NCI-H524 treated with DMSO at 0.1 percent for 48 hours (cell line): Measurements from ENCODE around the gene IL37.

Source experiments
- DNase-seq: peaks from one replicate; lab custom pipeline; 2025; lab: John Stamatoyannopoulos, UW

IL37 gene

DNA sequence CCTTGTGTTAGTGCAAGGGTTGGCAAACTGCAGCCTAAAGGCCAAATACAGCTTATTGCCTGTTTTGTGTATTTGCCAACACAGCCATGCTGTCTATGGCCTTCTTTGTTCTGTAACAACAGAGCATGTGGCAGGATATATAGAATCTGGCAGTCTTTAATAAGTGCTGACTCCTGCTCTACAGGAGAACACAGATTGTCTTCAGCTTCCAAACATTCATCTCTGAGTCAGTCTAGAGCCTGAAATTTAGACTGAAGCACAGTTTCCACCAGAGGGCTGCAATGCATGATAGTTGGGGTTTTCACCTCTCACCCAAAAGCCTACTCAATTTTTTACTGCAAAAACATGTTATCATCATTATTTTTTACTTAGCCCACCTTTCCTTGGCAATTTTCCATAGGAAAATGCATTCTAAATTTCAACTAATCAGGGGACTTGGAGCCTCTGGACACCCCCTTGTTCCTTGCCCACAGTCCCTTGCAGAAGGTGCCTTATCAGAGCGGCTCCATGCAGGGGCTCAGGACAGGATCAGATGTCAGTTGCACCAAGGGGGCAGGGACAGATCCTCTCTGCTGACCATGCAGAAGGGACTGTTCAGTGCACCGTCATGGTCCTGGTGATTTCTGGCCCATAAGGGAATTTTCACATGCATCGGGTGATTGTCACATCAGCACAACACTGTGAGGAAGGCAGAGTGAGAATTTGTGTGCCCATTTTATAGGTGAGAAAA is 12.4 kb downstream of the IL37 start:
- no peak for DNase-seq

DNA sequence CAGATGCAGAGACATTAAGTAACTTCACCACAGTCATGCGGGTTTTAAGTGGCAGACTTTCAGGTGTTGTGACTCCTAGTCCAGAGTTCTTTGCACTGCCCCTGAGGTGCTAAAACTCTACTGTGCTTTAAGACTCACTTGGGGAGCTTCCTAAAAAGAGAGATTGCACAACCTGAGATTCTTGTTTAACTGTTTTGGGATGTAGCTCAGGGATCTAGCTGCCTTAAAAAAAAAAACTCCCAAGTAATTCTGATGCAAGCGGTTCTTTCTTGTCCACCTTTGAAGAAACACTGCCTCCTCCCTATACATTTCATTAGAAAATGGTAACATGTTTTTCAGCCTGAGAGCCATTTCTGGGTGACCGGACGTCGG is 13.0 kb downstream of the IL37 start:
- DNase-seq, result no peak

DNA sequence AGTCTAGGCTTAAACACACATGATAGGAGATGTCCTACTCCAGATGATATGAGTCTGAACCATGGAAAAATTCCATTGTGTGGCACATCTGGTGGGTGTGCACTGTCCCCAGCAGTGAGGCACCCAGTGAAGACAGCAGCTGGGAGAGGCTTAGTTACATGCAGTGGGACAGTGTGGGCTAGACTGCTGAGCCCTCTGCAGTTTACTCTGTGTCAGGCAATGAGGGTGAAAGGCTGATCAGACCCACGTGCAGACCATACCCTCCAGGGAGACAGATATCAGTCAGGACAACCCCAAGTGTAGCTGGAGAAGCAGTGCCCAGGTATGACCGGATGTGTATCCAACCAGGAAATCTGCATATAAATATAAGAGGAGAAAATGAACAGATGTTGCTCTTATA is 13.4 kb downstream of the IL37 start:
- DNase-seq, result no peak

DNA sequence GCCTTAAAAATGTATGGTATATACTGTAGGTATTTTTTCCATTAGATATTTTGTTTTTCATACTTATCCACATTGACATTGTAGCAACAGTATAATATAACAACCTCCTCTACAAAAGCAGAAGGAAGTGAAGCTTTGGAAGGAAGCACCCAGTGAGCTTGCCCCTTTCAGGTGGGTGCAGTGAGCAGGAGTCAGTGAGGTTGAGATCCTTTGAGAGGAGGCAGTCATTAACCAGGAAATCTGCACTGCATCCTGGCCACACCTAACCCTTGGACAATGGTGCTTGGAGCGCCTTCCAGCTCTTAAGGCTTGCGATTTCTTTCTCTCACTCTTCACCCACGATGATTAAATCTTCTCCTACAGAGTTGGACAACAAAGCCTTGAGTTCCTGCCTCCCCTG is 13.9 kb downstream of the IL37 start:
- no peak for DNase-seq

DNA sequence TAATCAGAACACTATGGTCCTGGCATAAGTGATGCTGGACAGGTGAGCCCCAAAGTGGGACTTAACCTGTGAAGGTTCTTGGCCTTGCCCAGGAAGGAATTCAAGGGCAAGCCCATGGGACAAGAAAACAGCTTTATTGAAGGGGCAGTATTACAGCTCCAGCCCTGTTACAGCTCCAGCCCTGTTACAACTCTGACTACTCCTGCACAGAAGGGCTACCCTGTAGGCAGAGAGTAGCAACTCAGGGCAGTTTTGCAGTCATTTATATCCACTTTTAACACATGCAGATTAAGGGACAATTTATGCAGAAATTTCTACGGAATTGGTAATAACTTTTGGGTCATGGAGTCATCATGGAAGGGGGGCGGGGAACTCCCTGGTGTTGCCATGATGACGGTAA is 15.7 kb downstream of the IL37 start:
- DNase-seq, result no peak

DNA sequence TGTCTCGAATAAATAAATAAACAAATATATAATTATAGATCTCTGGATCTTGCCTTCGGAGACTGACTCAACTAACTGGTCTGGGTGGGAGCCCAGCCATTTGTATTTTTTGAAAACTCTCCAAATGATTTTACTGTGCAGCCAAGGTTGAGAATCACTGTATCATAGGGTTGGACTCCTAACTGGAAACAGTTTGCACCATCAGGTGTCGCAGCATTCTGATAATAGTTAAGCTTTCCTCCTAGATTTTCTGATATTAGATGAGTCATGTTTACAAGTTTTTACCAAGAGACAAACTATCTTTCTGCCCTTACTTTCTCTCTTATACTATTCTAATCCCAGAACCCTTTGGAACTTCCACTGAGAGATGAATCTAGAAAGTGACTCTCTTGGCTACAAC is 16.8 kb downstream of the IL37 start:
- no peak for DNase-seq

DNA sequence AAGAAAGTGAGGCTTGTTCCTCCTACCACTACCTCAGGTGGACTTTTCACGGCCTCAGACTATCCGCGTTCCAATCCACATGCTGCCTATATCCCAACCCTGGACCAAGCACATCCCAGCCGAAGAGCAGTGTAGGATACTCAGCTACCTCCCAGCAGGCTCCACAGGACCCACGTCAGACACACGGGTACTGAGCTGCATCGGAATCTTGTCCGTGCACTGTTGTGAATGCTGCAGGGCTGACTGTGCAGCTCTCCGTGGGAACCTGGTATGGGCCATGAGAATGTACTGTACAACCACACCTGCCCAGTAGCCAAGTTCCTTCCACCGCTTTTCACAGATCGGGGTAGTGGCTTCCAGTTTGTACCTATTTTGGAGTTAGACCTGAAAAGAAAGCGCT is 22.3 kb downstream of the IL37 start:
- no peak for DNase-seq

DNA sequence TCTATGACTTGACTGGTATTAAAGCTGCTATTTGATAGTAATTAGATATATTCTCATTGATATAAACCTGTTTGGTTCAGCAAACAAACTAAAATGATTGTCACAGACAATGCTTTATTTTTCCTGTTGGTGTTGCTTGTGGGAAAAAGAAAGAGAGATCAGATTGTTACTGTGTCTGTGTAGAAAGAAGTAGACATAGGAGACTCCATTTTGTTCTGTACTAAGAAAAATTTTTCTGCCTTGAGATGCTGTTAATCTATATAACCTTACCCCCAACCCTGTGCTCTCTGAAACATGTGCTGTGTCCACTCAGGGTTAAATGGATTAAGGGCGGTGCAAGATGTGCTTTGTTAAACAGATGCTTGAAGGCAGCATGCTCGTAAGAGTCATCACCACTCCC is 23.2 kb downstream of the IL37 start:
- peak; percentile 22 for DNase-seq

DNA sequence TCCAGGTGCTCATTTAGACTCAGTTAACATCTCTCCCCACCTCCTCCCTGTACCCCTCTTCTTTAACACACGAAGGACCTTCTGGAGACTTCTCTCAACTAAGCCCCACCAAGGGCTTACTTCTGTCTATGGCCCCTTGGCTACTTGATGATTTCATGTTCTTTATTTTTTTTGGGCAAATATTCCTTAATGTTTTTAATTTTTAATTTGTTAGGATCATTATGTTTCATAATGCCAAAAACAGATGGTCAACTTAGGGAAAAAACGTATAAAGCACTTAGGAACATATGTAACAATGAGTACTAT is 25.9 kb downstream of the IL37 start:
- no peak for DNase-seq

DNA sequence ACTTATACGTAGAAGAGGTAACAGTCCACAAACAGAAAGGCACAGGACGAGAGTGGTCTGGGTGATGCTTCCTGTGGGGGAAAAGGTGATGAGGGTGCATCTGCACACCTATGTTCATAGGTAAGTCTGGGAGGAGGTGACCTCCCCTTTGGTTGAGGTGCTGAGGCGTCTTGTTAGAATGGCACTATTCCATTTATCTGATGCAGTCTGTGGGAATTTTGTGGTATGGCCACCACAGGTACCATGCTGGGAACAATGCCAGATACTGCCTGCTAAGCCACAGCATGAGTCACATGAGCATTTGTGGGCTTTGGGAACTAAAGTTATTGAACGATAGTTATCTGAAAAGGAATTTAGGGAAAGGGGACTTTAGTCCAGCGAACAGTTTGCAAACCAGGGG is 27.9 kb downstream of the IL37 start:
- no peak for DNase-seq

DNA sequence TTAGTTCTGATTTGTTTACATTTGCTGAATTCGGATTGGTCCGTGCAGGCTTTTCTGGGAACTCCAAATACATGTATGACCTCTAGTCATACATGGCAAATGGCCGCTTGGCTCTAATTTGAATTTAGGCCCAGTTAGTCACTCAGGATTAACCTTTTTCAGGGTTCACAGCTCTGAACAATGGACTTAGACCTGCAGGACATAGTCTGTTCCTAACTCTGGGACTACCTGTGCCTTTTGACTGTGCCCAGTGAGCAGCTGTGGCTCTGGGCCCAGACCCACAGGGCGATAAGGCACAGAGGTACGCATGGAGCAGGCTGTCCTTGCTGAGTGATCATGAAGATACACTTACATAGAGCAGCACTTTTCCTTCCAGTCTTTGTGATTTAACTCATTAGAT is 28.5 kb downstream of the IL37 start:
- DNase-seq, result no peak

DNA sequence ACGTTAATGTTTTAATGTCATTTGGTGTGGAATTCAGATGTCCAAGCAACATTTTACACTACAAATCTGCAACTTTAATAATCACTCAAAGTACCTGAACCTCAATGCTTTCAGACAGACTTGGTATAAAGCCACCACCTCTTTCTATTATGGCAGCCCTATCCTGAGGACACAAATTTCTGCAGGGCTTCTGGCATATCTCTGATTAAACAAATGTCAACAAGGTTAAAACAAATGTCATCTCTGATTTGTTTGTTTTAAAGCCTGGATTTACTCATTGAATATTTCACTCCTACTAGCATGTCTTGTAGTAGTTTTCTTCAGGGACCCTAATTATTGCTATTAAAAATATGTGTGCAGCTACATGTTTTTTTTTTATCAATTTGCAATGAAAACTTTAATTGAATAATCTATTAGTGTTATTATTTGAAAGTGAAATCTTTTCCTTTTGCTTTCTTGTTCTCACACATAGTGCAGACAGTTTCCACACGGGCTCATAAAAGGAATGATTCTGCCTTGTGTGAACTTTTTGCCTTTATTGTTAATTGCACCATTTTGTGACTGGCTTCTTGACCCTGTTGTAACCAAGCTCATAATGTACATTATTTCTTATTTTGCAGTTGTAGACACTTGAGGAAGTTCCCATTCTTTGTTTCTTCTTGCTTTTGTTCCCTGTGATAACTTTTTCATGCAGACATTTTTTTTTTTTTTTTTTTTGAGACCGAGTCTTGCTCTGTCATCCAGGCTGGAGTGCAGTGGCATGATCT is 30.1 kb downstream of the IL37 start:
- no peak for DNase-seq

DNA sequence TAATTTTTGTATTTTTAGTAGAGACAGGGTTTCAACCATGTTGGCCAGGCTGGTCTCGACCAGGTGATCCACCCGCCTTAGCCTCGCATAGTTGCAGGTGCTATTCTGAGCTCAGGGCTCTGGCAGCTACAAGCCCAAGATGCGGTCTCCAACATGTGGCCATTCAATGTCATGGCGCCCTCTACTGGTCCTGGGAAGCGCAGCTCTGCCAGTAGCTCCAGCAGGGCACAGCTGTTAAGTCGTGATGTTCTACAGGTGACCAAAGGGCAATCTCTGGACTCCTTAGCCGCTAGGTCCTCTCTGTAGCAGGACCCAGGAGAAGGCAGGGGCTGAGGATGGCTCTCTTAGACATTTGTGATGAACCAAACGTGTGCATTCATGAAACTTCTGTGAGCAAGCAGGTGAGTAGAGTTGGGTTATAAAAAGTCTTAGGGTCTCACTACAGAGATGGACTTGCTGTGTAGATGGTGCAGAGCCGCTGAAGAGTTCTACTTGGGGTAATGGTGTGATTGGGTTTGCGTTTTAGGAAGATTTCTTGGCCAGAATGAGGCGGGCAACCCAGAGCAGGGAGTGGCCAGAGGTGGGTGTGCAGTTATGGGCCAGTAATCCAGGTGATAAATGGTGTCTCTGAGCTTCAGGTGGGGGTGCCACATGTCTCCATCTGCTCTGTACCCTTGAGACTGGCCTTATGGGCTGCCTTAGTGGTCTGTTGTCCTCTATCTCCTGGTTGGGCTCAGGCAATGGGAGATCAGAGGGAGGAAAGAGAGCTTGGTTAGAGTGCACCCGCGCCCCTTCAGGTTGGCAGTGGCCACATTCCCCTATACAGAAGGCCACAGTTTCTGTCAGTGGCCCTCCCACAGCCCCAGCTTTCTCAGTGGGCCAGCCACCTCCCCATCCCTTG is 31.0 kb downstream of the IL37 start:
- no peak for DNase-seq

DNA sequence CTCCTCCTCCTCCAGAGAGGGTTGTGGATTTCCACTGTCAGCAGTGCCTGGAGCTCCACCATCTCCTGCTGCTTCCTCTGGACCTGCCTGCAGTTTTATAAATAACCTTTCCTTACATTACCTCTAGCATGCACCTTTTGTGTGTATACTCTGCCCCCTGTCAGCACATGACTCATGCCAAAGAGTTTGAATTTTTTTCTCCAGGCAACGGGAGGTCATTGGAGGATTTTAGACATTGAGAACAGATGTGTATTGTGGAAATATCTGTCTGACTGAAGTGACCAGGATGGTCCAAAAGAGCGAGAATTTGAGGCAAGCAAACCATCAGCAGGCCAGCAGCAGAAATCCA is 31.7 kb downstream of the IL37 start:
- DNase-seq, result no peak

DNA sequence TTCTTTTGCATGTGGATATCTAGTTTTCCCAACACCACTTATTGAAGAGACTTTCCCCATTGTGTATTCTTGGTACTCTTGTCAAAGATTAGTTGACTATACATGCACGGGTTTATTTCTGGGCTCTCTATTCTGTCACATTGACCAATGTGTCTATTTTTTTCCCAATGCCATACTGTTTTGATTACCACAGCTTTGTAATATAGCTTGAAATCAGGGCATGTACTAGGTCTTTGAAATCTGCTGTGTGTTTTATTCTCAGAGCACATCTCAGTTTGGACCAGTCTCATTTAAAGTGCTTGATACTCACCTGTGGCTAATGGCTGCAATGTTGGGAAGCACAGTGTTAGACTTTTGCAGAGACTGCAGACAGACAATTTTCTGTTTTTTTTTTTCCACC is 34.0 kb downstream of the IL37 start:
- no peak for DNase-seq

DNA sequence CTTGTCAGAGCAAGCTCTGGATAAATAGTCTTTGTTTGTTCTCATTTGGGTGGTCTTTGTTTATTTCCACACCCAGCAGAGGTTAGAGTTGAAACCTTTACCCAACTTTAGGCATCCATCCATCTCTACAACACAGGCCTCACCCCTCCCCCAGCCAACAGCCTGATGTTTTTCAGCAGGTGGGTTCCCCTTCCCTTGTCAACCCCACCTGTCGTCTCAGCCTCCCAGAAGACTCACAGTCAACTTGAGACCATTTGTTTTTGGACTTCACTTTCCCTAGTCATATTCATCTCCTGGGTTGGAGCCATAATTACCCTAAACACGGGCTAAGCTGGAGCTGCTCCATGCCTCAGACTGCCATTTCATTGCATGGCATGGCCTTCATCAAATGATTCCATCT is 35.1 kb downstream of the IL37 start:
- DNase-seq, result no peak

DNA sequence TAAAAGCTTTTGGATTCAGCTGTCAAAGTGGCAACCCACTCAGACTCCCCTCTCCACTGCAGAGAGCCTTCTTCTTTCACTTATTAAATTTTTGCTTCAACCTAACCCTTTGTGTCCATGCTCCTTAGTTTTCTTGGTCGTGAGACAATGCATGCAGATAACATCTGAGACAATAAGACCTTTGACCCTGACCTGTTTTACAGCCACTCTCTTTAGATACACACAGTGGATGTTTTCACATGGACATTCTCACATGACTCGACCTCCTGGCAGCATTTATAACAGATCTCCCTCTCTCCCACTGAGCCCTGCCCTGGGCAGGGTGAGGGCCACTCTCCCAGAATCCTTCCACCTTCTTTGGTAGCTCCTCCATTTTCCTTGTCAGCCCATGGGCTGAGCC is 36.4 kb downstream of the IL37 start:
- no peak for DNase-seq

DNA sequence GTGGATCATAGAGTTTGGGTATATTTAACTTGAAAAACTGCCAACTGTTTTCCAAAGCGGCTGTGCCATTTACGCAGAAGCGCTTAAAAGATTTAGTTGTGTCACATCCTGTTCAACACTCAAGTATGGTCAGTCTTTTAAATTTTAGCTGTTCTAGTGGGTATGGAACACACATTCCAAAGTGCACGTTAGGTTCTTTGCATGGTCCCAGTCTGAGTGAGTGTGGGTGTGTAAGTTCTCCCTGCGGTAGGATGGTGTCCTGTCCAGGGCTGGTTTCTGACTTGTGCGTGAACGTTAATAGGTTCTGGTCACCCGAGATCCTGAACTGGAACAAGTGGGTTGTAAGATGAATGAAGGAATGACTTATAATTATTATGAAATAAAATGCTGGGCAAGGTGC is 38.5 kb downstream of the IL37 start:
- no peak for DNase-seq

DNA sequence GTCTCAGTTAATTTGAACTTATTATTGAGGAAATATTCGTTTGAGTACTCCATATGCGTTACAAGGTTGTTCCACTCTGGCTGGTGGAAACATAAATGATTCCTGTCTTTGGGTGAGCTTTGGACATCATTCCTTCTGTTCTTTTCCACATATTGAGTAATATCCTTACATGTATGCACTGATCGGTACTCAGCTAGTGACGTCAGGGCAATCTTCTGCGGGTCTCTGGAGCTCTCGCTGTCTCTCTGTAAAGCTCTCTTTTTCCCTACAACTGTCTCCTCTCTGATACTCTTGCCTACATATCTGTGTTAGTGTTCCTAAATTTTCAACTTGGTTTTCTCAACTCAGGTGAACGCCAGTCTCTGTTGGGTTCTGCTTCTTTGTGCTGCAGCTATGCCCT is 43.4 kb downstream of the IL37 start:
- DNase-seq, result no peak

DNA sequence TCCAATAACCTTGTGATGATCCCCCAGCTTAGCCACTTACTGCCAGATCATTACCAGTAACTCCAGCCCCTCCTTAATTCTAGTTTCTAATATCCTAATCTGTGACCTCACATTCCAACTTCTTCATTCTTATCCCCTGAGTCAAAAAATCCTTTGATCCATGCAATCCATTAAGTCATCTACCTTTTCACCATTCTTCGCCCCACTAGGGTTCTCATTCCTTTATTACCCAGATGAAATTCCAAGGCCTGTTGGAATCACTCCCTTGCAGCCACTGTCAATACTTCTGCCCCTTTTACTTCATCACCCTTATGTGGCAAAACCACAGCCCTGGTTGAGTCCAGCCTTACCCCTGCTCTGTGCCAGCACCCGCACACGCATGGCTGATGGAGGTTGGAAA is 46.5 kb downstream of the IL37 start:
- DNase-seq, result no peak

DNA sequence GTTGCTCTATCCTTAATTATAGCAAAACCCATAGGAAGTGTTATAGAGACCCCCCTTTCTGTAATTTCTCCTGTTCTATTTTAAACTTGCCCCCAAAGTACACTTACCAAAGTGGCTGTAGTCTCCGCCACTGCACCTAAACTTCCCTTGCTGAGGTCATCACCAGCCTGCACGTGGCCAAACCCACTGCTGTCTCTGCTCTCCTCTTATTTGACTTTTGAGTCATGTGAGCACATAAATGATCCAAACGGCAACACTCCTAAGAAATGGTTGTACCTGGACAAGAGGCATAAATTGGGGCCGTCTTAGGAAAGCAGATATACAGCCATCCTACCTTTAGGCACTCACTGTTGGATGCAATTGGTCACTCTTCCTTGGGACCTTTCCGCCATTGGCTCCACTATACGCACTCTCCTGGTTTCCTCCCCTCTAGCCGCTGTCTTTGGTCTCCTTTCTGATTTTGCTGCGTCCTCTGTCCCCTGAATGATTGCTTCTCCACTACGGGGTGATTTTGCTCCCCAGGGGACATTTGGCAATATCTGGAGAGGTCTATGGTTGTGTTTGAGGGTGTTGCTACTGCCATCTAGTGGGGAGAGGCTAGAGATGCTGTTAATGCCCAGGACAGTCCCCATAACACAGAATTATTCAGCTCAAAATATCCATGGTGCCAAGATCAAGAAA is 47.6 kb downstream of the IL37 start:
- peak; percentile 29 for DNase-seq

DNA sequence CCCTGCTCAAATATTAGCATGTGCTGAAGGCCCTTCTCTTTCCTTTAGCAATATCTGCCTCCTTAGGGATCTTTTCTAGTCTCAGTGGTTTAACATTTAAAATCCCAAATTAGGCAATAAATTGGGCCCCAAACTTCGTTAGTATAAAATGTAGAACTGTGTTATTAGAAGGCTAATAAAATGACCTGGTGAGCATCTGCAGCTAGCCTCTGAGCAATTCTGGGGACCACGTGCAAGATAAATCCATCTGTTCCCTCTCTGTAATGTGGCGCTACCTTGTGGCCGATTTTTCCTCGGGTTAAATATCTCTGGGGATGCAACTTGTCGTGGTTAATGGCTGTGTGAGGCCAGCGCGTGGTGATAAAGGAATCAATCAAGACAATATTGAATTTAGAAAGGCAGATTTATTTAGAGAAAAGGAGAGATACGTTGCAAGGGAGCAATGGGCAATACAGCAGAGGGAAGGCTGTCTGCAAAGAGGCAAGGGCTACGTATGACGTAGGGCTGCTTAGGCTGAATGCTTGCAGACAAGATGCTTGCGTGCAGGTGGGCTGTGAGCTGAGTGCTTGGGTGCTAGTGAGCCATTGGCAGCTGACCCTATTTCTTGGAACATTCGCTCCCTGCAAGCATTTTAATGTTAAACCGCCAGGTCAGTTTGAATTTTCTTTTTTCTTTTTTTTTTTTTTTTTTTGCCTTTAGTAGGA is 48.3 kb downstream of the IL37 start:
- peak; percentile 65 for DNase-seq
